IMR-90 (cell line): ENCODE results near the gene ZNF155. TPM values are rescaled to one million over a fixed set of nuclear protein-coding genes. Genes with fewer than 3 reads are reported as not detected.

Source experiments
- ATAC-seq: fragments of 200-7000 bp; cut with Tn5 transposase; 2 replicates; pipeline ENCODE4 v1.9.1; 2020; ENCODE audit warnings: low read depth, mild to moderate bottlenecking, moderate library complexity
- BruUV-seq: library from RNA; stranded (reverse); fragments of 400-500 nt; replicated peaks from 2 replicates; lab custom pipeline; 2021; lab: Mats Ljungman, UMichigan
- CTCF ChIA-PET: fragments of 300-600 bp; formaldehyde crosslinking; extraction: SDS; loops from one replicate; lab custom pipeline; 2021; ENCODE audit warnings: antibody characterized with exemption; lab: Yijun Ruan, JAX
- POLR2A ChIA-PET: fragments of 300-600 bp; sonication (Branson Sonifier 250); formaldehyde crosslinking; loops from one replicate; lab custom pipeline; 2022; ENCODE audit warnings: antibody characterized with exemption; ENCODE audit not compliant: unreplicated experiment; lab: Charles Lee
- DNase-seq: peaks from one replicate; pipeline ENCODE4 v3.0.0; 2013
- H2AFZ ChIP-seq: replicated peaks from 2 replicates; pipeline ENCODE3; 2013; ENCODE audit warnings: low read length, mild to moderate bottlenecking; ENCODE audit not compliant: poor library complexity
- H2AK5ac ChIP-seq: 2 replicates; pipeline ENCODE4 v1.6.1; 2013; ENCODE audit warnings: low read depth, low read length, inconsistent platforms
- H2AK9ac ChIP-seq: replicated peaks from 2 replicates; pipeline ENCODE3; 2013; ENCODE audit warnings: mild to moderate bottlenecking, low read depth, low read length, moderate library complexity; ENCODE audit not compliant: poor library complexity
- H2BK120ac ChIP-seq: 2 replicates; pipeline ENCODE4 v1.6.1; 2013; ENCODE audit warnings: low read depth, low read length, inconsistent platforms
- H2BK15ac ChIP-seq: 3 replicates; pipeline ENCODE4 v1.6.1; 2013; ENCODE audit warnings: low read depth, low read length, inconsistent platforms
- H2BK20ac ChIP-seq: 2 replicates; pipeline ENCODE4 v1.6.1; 2013; ENCODE audit warnings: low read depth, mild to moderate bottlenecking, inconsistent platforms, low read length, moderate library complexity
- H2BK5ac ChIP-seq: 2 replicates; pipeline ENCODE4 v1.6.1; 2013; ENCODE audit warnings: mild to moderate bottlenecking, low read depth, low read length, inconsistent platforms; ENCODE audit not compliant: poor library complexity, severe bottlenecking
- H3K14ac ChIP-seq: replicated peaks from 2 replicates; pipeline ENCODE4 v1.6.1; 2013; ENCODE audit warnings: low read depth, low read length, inconsistent platforms
- H3K18ac ChIP-seq: 2 replicates; pipeline ENCODE4 v1.6.1; 2013; ENCODE audit warnings: low read depth, low read length, control low read depth
- H3K23ac ChIP-seq: 2 replicates; pipeline ENCODE4 v1.6.1; 2013; ENCODE audit warnings: low read depth, low read length, inconsistent platforms
- H3K27ac ChIP-seq: 2 replicates; pipeline ENCODE4 v1.5.1; 2013; ENCODE audit warnings: mild to moderate bottlenecking, control low read depth, low read length; ENCODE audit not compliant: insufficient read depth
- H3K27me3 ChIP-seq: 2 replicates; pipeline ENCODE4 v1.6.1; 2013; ENCODE audit warnings: low read length; ENCODE audit not compliant: control insufficient read depth, insufficient read depth
- H3K36me3 ChIP-seq: 2 replicates; pipeline ENCODE4 v1.6.1; 2013; ENCODE audit warnings: low read length, mixed read lengths; ENCODE audit not compliant: control insufficient read depth, insufficient read depth
- H3K4ac ChIP-seq: 2 replicates; pipeline ENCODE4 v1.6.1; 2013; ENCODE audit warnings: low read depth, low read length, inconsistent platforms
- H3K4me1 ChIP-seq: 2 replicates; pipeline ENCODE4 v1.6.1; 2013; ENCODE audit warnings: low read length, mixed read lengths; ENCODE audit not compliant: control insufficient read depth, insufficient read depth
- H3K4me2 ChIP-seq: 2 replicates; pipeline ENCODE4 v1.6.1; 2013; ENCODE audit warnings: low read depth, mild to moderate bottlenecking, control low read depth, low read length, moderate library complexity
- H3K4me3 ChIP-seq: 2 replicates; pipeline ENCODE4 v1.5.1; 2013; ENCODE audit warnings: low read depth, mild to moderate bottlenecking, control low read depth, low read length, moderate library complexity; ENCODE audit not compliant: insufficient read depth
- H3K56ac ChIP-seq: 2 replicates; pipeline ENCODE4 v1.6.1; 2013; ENCODE audit warnings: low read length, inconsistent platforms; ENCODE audit not compliant: insufficient read depth; ENCODE audit errors: extremely low read depth
- H3K79me1 ChIP-seq, 2 experiments: 2 replicates each; pipeline ENCODE4 v1.6.1; 2013; ENCODE audit warnings: low read length in 2 of 2, inconsistent platforms in 1 of 2, low read depth in 1 of 2
- H3K9ac ChIP-seq: 2 replicates; pipeline ENCODE4 v1.6.1; 2013; ENCODE audit warnings: low read depth, low read length, control low read depth
- H3K9me1 ChIP-seq: 2 replicates; pipeline ENCODE4 v1.6.1; 2013; ENCODE audit warnings: low read length, inconsistent platforms; ENCODE audit not compliant: insufficient read depth
- H3K9me3 ChIP-seq: 2 replicates; pipeline ENCODE4 v1.6.1; 2013; ENCODE audit warnings: low read length; ENCODE audit not compliant: control insufficient read depth, insufficient read depth
- H4K20me1 ChIP-seq: 2 replicates; pipeline ENCODE4 v1.6.1; 2013; ENCODE audit warnings: low read length, inconsistent platforms; ENCODE audit not compliant: insufficient read depth
- H4K5ac ChIP-seq: 2 replicates; pipeline ENCODE4 v1.6.1; 2013; ENCODE audit warnings: mild to moderate bottlenecking, low read depth, low read length, control low read depth
- H4K8ac ChIP-seq, 2 experiments: 2 replicates each; pipeline ENCODE4 v1.6.1; 2013; ENCODE audit warnings: low read depth in 2 of 2, low read length in 2 of 2, control low read depth in 1 of 2, inconsistent platforms in 1 of 2
- H4K91ac ChIP-seq: 2 replicates; pipeline ENCODE4 v1.6.1; 2013; ENCODE audit warnings: low read depth, low read length, inconsistent platforms; ENCODE audit not compliant: insufficient read depth
- BHLHE40 ChIP-seq: fragments of 150-350 bp; IDR thresholded peaks from 2 replicates; pipeline ENCODE4 v1.6.1; 2016; ENCODE audit warnings: mild to moderate bottlenecking, low read depth, low read length
- CEBPB ChIP-seq: IDR thresholded peaks from 2 replicates; pipeline ENCODE4 v1.6.1; 2012; ENCODE audit warnings: low read depth, low read length, improper control_type of control experiment
- CHD1 ChIP-seq: IDR thresholded peaks from 2 replicates; pipeline ENCODE4 v1.6.1; 2012; ENCODE audit warnings: low read depth, low read length, improper control_type of control experiment
- CTCF ChIP-seq: conservative IDR thresholded peaks from 2 replicates; pipeline ENCODE4 v1.5.1; 2012; ENCODE audit warnings: mild to moderate bottlenecking, low read depth, low read length, improper control_type of control experiment
- ELK1 ChIP-seq: fragments of 150-350 bp; IDR thresholded peaks from 2 replicates; pipeline ENCODE4 v1.6.1; 2016; ENCODE audit warnings: low read depth, mild to moderate bottlenecking, low read length, moderate library complexity, borderline replicate concordance
- FOS ChIP-seq: fragments of 150-350 bp; IDR thresholded peaks from 2 replicates; pipeline ENCODE4 v1.6.1; 2016; ENCODE audit warnings: low read depth, low read length
- MAFK ChIP-seq: IDR thresholded peaks from 2 replicates; pipeline ENCODE4 v1.6.1; 2012; ENCODE audit warnings: low read depth, low read length, improper control_type of control experiment
- MAZ ChIP-seq: IDR thresholded peaks from 2 replicates; pipeline ENCODE4 v1.6.1; 2012; ENCODE audit warnings: low read depth, mild to moderate bottlenecking, low read length, improper control_type of control experiment, moderate library complexity, borderline replicate concordance
- MXI1 ChIP-seq: IDR thresholded peaks from 2 replicates; pipeline ENCODE4 v1.6.1; 2012; ENCODE audit warnings: low read depth, mild to moderate bottlenecking, low read length, moderate library complexity, borderline replicate concordance
- NFE2L2 ChIP-seq: fragments of 150-350 bp; IDR thresholded peaks from 2 replicates; pipeline ENCODE4 v1.6.1; 2016; ENCODE audit warnings: low read depth, mild to moderate bottlenecking, low read length
- POLR2A ChIP-seq: IDR thresholded peaks from 2 replicates; pipeline ENCODE4 v1.6.1; 2012; ENCODE audit warnings: mild to moderate bottlenecking, low read depth, low read length
- RAD21 ChIP-seq: IDR thresholded peaks from 2 replicates; pipeline ENCODE4 v1.6.1; 2012; ENCODE audit warnings: low read length, improper control_type of control experiment
- RCOR1 ChIP-seq: IDR thresholded peaks from 2 replicates; pipeline ENCODE4 v1.6.1; 2012; ENCODE audit warnings: mild to moderate bottlenecking, low read length, improper control_type of control experiment; ENCODE audit not compliant: insufficient replicate concordance
- RFX5 ChIP-seq: IDR thresholded peaks from 2 replicates; pipeline ENCODE4 v1.8.0; 2012; ENCODE audit warnings: low read depth, mild to moderate bottlenecking, low read length, moderate library complexity
- SMC3 ChIP-seq: fragments of 150-350 bp; IDR thresholded peaks from 2 replicates; pipeline ENCODE4 v1.6.1; 2016; ENCODE audit warnings: low read depth, mild to moderate bottlenecking, antibody characterized with exemption, low read length, moderate library complexity
- USF2 ChIP-seq: fragments of 150-350 bp; IDR thresholded peaks from 2 replicates; pipeline ENCODE4 v1.6.1; 2017; ENCODE audit warnings: mild to moderate bottlenecking, antibody characterized with exemption, low read length, low read depth
- WGBS, 2 experiments: methylation state at CpG; one replicate each; pipeline versions ENCODE4 v1.1.5 to v1.1.7; 2013; ENCODE audit warnings: missing lambda C conversion rate in 2 of 2; ENCODE audit not compliant: insufficient read length in 1 of 2; ENCODE audit errors: extremely low coverage in 2 of 2; 5-methylcytosine and 5-hydroxymethylcytosine counted together
- dilution Hi-C: fragments of 300-500 bp; cut with HindIII; formaldehyde crosslinking; loops from one replicate; pipeline ENCODE4 v1.14.3; 2018; ENCODE audit warnings: low sequenced_read_pairs; ENCODE audit not compliant: unreplicated experiment
- in situ Hi-C: fragments of 300-500 bp; cut with MboI; formaldehyde crosslinking; loops from 3 replicates; pipeline ENCODE4 v1.14.3; 2019; ENCODE audit warnings: low sequenced_read_pairs, inconsistent platforms, mixed read lengths
- intact Hi-C: fragments of 100-400 bp; cut with micrococcal nuclease; formaldehyde crosslinking; loops from 2 replicates; pipeline ENCODE4 v1.10.0; 2022
- polyA plus RNA-seq, 3 experiments: library from polyadenylated mRNA; depleted of rRNA; stranded (reverse); fragments of >200 nt; gene quantifications; 2 replicates each; pipeline ENCODE4 v1.2.3, GENCODE V29; 2012; ENCODE audit warnings: low replicate concordance in 1 of 3
- total RNA-seq: library from RNA; depleted of rRNA; stranded (reverse); fragments of >200 nt; gene quantifications from 2 replicates; pipeline ENCODE4 v1.2.3, GENCODE V29; 2012

ZNF155 gene
- total and polyA plus RNA-seq, 2 of the 4 experiments (the other 2 are of a cell fraction), result 3.5 to 9.0 TPM

GRCh38 chr19:44026622-44027021, 42.6 kb downstream of the ZNF155 start:
- Histone ChIP-seq H2AFZ (no peak overlapping the region), H3K4me3 (no peak overlapping the region), H2BK120ac (no peak overlapping the region), H3K14ac (no peak overlapping the region), H3K4me1 (no peaks in the 10 kb centered on the region; the same call in 1 of the 2 replicates), H2AK5ac (no peak overlapping the region), H3K27me3 (no peaks in the 10 kb centered on the region), H4K91ac (no peak overlapping the region), H2AK9ac (no peak overlapping the region), H3K56ac (no peak overlapping the region), H3K36me3 (peaks cover 29% of the 10 kb centered on the region), H2BK5ac (no peak overlapping the region), H2BK15ac (no peak overlapping the region), H2BK20ac (no peak overlapping the region), H3K9ac (no peak overlapping the region), H3K27ac (no peak overlapping the region), H4K20me1 (no peaks in the 10 kb centered on the region), H4K5ac (no peak overlapping the region), H3K4ac (no peak overlapping the region), H3K4me2 (no peak overlapping the region), H3K9me3 (peaks cover 17% of the 10 kb centered on the region), H4K8ac (no peak overlapping the region), H3K18ac (no peak overlapping the region), H3K23ac (no peak overlapping the region), H3K9me1 (peaks cover 8% of the 10 kb centered on the region; the same call in 1 of the 2 replicates), H3K79me1 (peaks cover 15 to 27% of the 10 kb centered on the region in 2 experiments)
- in situ Hi-C loops, result no loop called here
- dilution Hi-C loops, result no loop called here
- no peak for DNase-seq
- no peak for ATAC-seq
- WGBS, 2 experiments, result 100% methylated on average over 1 of the region's 6 CpGs; no CpG with 5 or more reads in 1 of the 2 experiments
- no TSS peak for BruUV-seq
- ChIA-PET POLR2A (no interaction called here), CTCF (no interaction called here)
- intact Hi-C loops, result no loop called here
- TF ChIP-seq CEBPB (no peak), MXI1 (no peak), USF2 (no peak), BHLHE40 (no peak), RFX5 (no peak), ELK1 (no peak), CTCF (no peak), SMC3 (no peak), MAZ (no peak), RAD21 (no peak), CHD1 (no peak), FOS (no peak), NFE2L2 (no peak), RCOR1 (no peak), MAFK (no peak), POLR2A (no peak)
